CD4-positive, alpha-beta T cell treated with Interleukin-4 for 1 hour (primary cell): ENCODE data around the gene TRDN.
"Not testable (repeated sequence)": the region's sequence is repeated elsewhere in the genome, so short reads cannot be mapped to it uniquely, and the experiment has no call there.

Experiments used
- DNase-seq, 2 donors: peaks; one replicate each; pipeline ENCODE4 v3.0.0-alpha.2; 2020 to 2022

The TRDN gene

DNA sequence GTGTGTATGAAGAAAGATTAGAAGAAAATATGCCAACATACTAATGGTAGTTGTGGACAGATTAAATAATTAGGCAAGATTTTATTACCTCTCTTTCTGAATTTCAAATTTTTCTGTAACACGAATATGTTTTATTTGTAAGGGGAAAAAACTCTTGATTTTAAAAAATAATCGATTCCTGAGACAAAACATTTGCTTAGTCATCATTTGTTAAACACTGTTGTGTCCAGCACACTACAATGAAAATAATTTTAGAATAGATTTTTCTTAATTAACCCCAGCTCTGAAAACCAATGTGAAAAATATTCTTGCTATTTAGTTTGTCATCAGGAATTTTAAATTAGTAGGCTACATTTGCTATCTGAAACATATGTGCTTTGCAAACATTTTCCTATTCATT, 253.0 kb downstream of the TRDN start:
- no peak for DNase-seq

GRCh38 chr6:123380257-123380656, 256.5 kb downstream of the TRDN start:
- DNase-seq: no peak

GRCh38 chr6:123372737-123373136, 264.0 kb downstream of the TRDN start:
- no peak for DNase-seq

- no peak for DNase-seq
Measured at GRCh38 chr6:123363912-123364311, 272.8 kb downstream of the TRDN start.

DNA sequence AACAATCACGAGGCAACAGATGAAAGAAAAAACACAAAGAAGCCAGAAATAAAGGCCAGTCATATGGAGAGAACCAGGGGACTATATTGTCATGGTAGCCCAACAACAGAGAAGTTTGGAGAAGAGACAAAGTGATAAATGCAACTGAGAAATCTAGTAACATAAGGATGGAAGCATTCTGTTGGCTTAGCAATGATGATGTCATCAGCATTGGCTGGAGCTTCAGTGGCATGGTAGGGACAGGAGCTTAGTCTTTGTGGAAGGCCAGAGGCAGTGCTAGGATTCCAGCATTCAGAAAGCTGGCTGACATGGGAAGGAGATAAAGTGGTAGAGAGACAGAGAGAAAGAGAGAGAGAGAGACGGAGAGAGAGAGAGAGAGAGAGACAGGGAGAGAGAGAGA, 276.4 kb downstream of the TRDN start:
- no peak for DNase-seq

GRCh38 chr6:123352705-123353104, 284.0 kb downstream of the TRDN start:
- no peak for DNase-seq

GRCh38 chr6:123352279-123352678, 284.5 kb downstream of the TRDN start:
- DNase-seq: no peak

DNA sequence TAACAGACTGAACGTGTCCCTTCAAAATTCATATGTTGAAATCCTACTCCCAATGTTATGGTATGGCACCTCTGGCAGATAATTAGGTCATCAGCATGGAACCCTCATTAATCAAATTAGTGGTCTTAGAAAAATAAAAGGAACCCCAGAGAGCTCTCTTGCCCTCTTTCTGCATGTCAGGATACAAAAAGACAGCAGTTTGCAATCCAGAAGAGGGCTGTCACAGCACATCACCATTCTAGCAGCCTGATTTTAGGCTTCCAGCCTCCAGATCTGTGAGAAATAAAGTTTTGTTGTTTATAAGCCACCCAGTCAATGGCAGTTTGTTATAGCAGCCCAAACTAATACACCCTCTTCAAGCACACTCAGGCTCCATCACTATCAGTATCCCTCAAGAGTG, 292.9 kb downstream of the TRDN start:
- DNase-seq: no peak

- DNase-seq: no peak
Measured at GRCh38 chr6:123338394-123338793, 298.4 kb downstream of the TRDN start.

DNA sequence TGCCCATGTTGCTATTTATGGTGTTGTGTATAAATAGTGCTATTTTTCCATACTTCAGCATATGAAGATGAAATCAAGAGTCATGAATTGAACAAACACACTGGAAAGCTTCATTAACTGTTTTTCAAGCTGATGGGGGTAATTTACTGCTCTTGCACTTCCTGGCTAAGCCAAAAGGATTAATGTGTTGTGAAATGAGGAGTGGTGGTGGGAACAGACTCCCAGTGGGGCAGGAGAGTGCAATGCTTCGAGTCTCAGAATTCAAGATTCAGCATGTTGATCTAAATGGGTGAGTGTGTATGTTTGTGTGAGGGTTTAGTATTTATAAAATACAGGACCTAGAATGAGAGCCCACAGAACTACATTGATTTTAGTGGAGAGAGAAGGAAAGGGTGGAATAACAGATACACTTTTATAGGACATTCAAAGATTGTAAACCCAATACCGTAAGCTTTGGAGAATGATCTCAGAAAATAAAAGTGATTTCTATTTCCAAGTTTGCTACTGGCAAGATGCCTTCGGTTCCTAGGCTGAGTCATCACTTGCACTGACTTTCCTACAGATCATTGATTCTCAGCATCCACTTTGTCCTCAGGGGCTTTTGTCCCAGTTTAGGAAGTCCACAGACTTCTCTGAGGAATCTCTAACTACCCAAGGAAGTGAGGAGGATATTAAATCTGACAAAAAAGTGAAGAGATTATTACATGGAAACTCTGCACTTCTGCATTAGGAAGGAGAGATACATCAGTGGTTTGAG, 303.6 kb downstream of the TRDN start:
- no peak for DNase-seq

GRCh38 chr6:123332070-123332469, 304.7 kb downstream of the TRDN start:
- no peak for DNase-seq

GRCh38 chr6:123329337-123329736, 307.4 kb downstream of the TRDN start:
- DNase-seq: no peak

DNA sequence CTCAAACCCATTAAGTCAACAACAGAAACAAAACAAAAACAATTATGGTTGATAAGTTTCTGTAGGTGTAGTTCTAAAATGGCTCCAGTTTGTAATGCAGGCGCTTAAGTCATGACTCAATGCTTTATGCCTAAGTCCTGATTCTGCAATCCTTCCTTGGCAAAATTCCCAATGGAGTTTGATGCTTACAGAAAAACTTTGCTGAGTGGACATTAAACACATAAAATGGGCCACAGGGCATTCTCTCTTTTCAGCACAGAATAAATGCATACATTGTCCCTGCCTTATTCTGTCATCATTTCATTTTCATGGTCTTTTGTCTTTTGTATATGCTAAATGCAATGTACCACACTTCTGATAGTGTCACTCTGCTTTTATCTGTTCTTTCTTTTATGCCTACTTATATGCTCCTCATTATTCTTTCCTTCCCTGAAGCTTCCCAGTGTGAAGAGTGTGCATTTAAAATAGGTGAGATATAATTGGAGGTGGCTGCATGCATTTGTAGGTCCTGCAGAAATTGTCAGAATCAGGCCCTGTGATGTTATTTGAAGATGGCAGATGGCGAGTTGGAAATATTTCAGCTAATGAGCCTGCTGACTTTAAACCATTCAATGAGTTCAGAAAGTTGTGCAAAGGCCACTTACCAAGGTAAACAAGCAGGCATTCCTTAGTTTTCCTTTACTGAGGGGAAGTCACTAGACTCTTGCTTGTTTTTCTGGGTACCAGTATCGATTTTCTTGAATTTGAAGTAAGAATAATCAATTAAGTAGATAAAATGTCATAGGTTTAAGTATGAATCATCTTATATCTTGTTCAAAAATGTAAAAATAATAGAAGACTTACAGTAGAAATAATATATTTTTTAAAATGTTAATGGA, 313.1 kb downstream of the TRDN start:
- DNase-seq: no peak

- DNase-seq: no peak
Measured at GRCh38 chr6:123321020-123321419, 315.7 kb downstream of the TRDN start.

DNA sequence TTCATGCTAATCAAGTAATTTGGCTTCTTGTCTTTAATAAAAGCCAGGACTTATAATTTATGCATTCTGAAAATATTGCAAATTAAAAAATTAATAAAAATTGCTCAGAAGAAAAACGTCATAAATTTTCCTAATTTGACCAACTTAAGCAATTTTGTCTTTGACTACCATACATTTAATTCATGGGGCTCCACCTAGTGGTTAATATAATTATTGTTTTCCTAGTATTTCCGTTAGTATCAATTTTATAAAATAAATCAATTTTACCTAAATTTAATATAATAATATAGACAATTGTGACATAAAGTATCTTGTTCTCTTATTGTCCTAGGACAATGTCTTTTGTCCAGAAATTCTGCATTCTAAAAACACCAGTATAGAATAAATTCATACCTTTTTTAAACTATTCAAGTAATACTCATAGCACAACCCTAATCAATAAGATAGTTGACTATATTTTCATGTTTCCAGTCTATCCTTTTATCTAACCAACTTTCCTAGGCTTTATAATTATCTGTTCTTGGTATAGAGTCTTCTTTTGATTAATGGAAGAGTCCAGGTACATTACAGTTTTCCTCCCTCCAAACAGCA, 319.9 kb downstream of the TRDN start:
- DNase-seq: peak in 1 of 2 donors; percentile 12

DNA sequence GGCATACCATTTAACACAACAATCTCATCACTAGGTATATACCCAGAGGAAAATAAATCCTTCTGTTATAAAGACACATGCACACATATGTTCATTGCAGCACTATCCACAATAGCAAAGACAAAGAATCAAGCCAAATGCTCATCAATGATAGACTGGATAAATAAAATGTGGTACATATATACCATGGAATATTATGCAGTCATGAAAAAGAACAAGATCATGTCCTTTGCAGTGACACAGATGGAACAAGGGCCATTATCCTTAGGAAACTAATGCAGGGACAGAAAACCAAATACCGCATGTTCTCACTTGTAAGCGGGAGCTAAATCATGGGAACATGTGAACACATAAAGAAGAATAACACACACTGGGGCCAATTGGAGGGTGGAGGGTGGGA, 322.3 kb downstream of the TRDN start:
- not testable (repeated sequence) for DNase-seq

GRCh38 chr6:123309130-123309529, 327.6 kb downstream of the TRDN start:
- no peak for DNase-seq

- DNase-seq: no peak
Measured at GRCh38 chr6:123306334-123306733, 330.4 kb downstream of the TRDN start.

- no peak for DNase-seq
Measured at GRCh38 chr6:123295672-123296071, 341.1 kb downstream of the TRDN start.

- no peak for DNase-seq
Measured at GRCh38 chr6:123295181-123295580, 341.6 kb downstream of the TRDN start.

DNA sequence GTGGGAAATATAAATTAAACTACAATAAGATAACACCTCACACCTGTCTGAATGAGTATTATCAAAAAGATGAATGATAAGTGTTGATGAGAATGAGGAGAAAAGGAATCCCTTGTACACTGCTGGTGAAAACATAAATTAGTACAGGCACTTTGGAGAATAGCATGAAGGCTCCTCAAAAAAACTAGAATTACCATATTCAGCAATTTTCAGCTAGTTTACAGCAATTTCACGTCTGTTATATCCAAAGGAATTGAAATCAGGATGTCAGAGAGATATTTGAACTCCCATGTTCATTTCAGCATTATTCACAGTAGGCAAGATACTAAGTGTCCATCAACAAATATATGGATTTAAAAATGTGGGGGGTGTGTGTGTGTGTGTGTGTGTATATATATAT, 348.1 kb downstream of the TRDN start:
- DNase-seq: no peak

DNA sequence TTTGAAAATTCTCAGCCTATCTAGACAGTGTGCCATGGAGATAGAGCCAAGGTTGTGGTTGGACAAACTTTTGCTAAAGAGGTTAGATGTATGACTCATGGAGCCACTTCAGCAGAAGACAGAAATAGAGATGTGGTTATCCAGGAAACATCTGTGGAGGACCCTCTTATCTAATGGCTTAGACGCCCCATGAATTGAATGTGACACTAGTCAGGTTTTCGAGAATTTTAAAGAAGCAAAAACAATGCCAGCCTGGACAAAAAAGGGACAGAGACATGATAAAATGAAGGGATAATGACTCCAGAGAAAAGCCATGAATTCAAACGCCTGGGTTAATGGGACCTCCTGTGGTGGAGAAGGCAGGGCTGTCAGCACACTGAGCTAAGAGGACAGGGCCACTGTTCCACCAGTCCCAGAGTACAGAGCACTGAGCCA, 360.2 kb downstream of the TRDN start:
- DNase-seq: no peak

- DNase-seq: no peak
Measured at GRCh38 chr6:123263981-123264380, 372.8 kb downstream of the TRDN start.

GRCh38 chr6:123240626-123241025, 396.1 kb downstream of the TRDN start:
- DNase-seq: no peak
